AG09309 (cell line): ENCODE data around the gene EPHB2.

Experiments used
- DNase-seq: peaks from one replicate; pipeline ENCODE4 v3.0.0-alpha.2; 2010; ENCODE audit warnings: low read depth
- H3K4me3 ChIP-seq: 2 replicates; pipeline ENCODE4 v1.5.1; 2011; ENCODE audit warnings: mild to moderate bottlenecking, low read depth, low read length, moderate library complexity; ENCODE audit not compliant: control insufficient read depth
- TF ChIP-seq, protein P1 (sequence below): IDR thresholded peaks from 2 replicates; pipeline ENCODE4 v1.5.1; 2011; ENCODE audit warnings: mild to moderate bottlenecking, low read depth, low read length, inconsistent platforms; ENCODE audit not compliant: insufficient read depth, control insufficient read depth; ENCODE audit errors: missing control alignments

Gene EPHB2

DNA sequence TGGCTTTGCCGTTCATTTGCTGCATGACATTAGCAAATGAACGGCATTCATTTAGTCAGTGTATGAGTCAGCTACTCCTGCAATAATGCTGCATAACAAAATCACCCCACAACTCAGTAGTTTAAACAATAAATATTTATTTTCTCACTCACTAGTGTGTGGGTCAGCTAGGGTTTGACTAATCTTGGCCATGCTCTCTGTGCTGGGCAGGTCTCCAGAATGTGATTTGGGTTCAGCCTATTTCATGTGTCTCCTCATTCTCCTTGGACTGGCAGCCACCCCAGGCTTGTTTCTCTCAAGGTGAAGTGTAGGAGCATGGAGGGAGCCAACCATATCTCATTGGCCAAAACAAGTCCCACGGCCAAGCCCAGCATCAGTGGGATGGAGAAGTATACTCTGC, 157.7 kb downstream of the EPHB2 start:
- no peak overlapping the region for H3K4me3 ChIP-seq
- TF ChIP-seq, protein P1, sequence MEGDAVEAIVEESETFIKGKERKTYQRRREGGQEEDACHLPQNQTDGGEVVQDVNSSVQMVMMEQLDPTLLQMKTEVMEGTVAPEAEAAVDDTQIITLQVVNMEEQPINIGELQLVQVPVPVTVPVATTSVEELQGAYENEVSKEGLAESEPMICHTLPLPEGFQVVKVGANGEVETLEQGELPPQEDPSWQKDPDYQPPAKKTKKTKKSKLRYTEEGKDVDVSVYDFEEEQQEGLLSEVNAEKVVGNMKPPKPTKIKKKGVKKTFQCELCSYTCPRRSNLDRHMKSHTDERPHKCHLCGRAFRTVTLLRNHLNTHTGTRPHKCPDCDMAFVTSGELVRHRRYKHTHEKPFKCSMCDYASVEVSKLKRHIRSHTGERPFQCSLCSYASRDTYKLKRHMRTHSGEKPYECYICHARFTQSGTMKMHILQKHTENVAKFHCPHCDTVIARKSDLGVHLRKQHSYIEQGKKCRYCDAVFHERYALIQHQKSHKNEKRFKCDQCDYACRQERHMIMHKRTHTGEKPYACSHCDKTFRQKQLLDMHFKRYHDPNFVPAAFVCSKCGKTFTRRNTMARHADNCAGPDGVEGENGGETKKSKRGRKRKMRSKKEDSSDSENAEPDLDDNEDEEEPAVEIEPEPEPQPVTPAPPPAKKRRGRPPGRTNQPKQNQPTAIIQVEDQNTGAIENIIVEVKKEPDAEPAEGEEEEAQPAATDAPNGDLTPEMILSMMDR: no peak

DNA sequence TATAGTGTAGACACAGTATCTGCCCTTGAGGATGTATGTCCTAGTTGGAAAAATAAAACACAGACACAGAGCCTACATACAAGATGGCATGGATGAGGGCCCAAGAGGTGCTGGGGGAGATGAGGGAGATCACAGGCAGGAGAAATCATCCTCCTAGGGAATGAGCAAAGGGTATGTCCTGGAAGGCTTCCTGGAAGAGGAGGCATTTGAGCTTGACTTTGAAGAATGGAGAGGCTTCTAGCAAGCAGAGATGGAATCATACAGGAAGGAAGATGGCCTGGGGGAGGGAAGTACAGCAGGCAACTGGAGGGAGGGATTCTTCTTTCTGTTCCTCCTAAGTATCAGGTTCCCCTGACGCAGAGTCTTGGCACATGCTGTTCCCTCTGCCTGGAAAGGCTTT, 158.7 kb downstream of the EPHB2 start:
- DNase-seq: no peak
- H3K4me3 ChIP-seq: no peak overlapping the region
- TF ChIP-seq, protein P1: no peak

More for the DNA sequence above, 157.7 kb downstream of the EPHB2 start:
- no peak for DNase-seq

DNA sequence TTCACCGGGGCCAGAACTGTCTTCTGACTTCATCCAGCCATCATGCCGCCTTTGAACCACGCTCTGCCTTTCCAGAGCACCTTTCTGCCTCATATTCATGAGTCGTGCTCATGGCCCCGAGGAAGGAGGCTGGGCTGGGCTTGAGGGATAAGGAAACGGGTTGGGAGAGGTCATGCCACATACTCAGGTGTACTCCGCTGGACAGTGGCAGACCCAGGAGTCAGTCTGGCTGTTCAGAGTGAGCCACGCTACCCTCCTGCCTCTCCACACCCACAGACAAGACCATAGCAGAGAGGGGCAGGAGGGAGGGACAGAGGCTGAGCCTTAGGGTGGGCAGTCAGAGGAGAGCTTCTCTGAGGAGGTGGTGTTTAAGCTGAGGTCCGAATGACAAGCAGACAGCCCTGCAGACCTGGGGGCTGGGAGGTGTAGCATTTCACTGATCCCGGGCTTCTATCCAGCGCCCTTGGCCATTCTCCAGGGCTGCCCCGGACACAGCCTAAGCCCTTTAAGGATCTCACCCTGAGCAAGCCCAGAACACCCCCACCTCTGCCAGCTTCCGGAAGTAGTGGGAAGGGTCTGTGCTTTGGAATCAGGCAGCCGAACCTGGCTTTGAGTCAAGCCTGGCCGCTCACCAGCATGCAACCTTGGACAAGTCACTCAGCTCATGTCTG, 159.7 kb downstream of the EPHB2 start:
- TF ChIP-seq, protein P1: no peak
- no peak for DNase-seq
- H3K4me3 ChIP-seq: no peak overlapping the region

DNA sequence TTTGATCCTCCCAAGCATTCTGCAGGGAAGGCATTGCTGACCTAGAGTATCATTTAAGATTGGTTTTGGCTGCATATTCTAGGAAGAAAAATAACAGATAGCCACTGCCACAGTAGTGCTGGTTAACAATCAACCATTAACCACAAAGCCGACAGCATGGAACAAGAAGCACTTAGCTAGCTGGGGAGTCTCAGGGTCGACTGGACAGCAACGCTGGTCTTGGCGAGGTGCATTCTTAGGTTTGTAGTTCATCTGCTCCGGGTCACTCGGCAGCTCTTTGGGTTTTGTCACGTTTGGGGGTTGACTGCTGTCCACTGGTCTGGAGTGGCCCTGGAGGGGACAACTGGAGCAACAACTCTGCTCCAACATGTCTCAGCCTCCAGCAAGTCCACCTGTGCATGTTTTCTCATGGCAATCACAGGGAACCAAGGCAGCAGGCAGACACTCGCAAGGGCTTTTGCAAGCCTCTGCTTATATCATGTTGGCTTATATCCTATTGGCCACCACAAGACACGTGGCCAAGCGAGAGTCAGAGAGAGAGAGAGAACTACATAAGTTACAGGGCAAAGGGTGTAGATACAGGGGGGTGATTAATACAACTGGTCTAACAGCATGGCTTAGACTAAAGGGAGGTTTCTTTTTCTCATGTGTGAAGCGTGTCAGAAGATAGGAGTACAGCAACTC, 162.5 kb downstream of the EPHB2 start:
- no peak overlapping the region for H3K4me3 ChIP-seq
- no peak for DNase-seq
- TF ChIP-seq, protein P1: no peak

DNA sequence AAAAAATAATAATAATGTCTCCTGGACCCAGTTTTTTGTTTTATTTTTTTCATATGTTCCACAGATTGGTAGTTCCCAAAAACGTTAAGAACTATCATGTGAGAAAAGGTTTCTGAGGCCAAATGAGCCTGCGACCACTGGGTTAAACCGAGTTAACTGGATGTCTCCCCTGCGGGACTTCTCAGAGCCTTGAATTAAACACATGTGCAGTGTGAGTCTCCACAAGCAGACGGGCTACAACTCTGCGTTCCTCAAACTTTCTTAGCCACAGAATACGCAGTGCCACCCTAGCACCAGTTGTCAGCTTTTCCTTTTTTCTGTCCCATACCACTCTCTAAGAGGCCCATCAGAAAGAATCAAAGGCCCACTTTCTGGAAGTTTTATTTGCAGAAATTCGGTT, 164.1 kb downstream of the EPHB2 start:
- TF ChIP-seq, protein P1: no peak
- no peak for DNase-seq

DNA sequence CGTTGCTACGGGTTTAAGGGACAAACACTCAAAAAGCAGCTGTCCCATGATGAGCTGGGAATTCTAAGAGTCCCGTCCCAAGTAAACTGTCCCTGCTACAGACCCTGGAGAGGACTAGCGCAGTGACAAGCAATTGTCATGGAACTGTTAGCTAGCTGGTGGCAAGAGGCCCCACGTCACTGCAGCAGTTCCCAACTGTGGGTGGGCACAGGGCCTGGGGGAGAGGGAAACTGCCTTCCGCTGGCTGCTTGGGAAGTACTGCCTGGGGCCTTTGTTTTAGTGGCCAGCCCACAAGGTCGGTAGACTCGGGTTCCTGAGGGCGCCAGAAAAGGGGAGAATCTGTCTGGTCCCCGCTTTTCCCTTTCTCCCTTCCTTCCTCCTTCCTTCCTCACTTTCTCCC, 164.6 kb downstream of the EPHB2 start:
- H3K4me3 ChIP-seq: no peak overlapping the region
- DNase-seq: no peak
- TF ChIP-seq, protein P1: no peak

More for the DNA sequence above, 164.1 kb downstream of the EPHB2 start:
- H3K4me3 ChIP-seq: no peak overlapping the region
